GM19467 (cell line): Measurements from ENCODE around the gene RSPH6A.

Experiments used
- ATAC-seq: cut with Tn5 transposase; IDR thresholded peaks from one replicate; pipeline ENCODE4 v1.9.1; 2021; ENCODE audit warnings: mild to moderate bottlenecking, moderate library complexity; ENCODE audit not compliant: unreplicated experiment

RSPH6A gene

DNA sequence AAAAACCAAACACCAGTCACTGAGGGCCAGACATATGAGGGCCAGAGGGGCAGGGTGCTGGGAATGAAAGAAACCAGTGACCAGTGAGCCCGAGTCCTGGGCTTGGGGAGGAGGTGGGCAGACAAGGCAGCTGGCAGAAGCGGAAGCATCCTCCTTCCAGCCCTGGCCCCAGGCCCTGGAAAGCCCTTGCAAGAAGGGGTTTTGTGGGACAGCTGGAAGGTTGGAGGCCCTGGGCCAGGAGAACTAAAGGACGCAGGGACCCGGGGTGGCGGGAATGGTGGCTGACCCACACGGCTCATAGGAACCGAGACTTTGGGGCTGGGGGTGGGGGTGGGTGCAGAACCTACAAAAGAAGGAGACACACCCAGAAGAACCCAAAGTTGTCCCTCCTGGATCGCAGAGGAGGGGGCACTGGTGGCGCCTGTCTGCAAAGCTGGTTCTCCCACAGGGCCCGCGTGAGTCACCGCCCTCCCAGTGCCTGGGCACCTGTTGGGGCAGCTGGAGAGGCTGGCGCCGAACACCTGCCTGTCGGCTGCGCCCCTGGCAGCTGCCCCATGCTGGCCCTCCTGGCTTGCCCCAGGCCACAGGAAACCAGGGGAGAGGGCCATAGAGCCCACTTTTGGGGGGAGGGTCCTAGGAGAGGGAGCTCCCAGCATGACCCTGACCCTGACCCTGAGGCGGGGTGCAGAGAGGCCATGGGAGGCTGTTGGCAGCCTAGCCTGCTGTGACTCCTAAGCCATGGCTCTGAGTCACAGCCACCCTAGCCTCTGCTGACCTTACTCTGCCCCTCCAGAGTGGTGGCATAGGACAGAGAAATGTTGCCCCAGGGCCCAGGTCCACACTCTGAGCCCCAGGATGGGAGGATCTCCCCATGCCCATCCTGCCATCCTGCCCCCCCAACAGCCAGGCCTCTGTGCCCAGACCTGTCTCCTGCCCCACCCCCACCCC is 33.6 kb downstream of the RSPH6A start:
- ATAC-seq, result no peak

DNA sequence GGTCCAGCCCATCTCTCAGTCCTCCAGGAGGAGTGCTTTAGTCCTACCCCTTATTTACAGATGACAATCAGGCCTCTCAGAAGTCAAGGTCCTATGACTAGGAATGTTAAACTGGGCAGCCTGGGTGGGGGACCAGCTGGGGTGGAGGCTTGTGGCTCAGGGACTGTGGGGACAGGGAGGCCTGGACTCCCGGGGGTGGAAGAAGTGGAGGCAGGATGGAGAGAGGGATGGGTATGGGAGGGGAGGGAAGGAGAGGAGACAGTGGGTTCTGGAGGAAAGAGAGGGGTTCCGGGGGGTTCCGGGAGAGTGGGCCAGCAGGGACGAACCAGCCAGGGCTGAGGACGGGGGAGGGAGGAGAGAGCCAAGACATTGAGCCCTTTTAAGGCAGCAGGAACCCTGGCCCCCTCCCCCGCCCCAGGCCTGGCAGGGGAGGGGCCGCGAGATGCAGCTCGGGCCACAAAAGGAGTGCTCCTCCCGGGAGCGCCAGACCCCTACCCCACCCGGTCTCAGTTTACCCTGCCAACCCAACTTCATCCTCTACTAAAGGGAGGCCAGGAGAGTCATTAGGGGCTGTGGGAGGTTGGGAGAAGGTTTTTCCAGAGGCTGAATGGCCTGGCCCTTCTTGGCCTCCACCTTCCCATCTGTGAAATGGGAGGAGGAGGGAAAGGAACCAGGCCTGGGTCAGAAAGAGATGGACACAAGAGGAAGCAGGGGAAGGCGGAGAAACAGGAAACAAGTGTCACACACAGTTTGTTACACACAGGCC is 34.5 kb downstream of the RSPH6A start:
- ATAC-seq, result no peak

GRCh38 chr19:45780146-45780447 is 35.0 kb downstream of the RSPH6A start:
- no peak for ATAC-seq

- ATAC-seq, result peak; percentile 67
These were observed 35.6 kb downstream of the RSPH6A start for GRCh38 chr19:45779231-45780145.

GRCh38 chr19:45778010-45778661 is 37.0 kb downstream of the RSPH6A start:
- ATAC-seq, result no peak

DNA sequence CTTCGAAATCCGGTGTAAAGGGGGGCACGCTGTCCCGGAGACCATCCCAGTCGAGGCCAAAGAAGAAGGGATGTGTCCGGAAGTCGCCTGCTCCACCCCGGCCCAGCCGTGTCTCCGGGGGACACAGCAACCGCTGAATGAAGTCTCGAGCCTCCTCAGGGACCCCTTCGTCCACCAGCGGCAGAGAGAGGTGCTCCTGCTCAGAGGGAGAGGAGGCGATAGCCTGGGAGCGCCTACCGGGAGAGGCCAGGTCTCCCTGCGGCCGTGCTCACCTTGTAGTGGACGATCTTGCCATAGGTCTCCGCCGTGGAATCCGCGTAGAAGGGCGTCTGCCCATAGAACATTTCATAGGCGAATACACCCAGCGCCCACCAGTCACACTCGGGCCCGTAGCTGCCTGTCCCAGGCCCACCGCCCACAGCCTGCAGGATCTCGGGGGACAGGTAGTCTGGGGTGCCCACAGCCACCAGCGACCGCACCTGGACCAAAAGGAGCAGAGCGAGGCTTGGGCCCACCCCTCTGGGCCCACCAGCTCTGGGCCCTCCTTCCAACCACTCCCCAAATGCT is 37.6 kb downstream of the RSPH6A start:
- ATAC-seq, result no peak

- ATAC-seq, result no peak
These were observed 40.3 kb downstream of the RSPH6A start for GRCh38 chr19:45774765-45775164.

- ATAC-seq, result no peak
These were observed 41.7 kb downstream of the RSPH6A start for GRCh38 chr19:45773384-45773783.

- ATAC-seq, result no peak
These were observed 42.2 kb downstream of the RSPH6A start for GRCh38 chr19:45772912-45773311.

GRCh38 chr19:45772130-45772840 is 42.8 kb downstream of the RSPH6A start:
- ATAC-seq, result no peak

DNA sequence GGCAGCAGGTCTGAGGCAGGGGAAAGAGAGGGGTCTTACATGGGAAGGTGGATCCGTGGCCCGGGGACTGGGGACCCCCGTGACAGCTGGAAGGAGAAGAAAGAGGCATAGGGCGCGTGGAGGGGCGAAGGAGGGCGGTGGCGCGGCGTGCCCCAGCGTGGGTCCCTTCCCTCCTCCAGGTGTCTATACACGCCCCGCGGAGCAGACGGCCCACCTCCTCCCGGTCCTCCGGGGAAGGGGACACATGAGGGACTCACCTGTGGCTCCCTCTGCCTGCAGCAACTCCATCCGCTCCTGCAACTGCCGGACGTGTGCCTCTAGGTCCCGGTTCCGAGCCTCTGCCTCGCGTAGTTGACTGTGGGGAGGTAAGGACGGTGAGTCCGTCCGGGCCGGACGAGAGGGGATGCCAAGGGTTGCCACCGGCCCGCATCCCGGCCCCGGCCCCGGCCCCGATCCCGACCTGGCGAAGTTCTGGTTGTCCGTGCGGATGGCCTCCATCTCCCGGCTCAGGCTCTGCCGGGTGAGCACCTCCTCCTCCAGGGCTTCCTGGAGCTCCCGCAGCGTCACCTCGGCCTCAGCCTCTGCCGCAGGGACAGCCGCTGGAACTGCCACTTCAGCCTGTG is 43.7 kb downstream of the RSPH6A start:
- no peak for ATAC-seq

DNA sequence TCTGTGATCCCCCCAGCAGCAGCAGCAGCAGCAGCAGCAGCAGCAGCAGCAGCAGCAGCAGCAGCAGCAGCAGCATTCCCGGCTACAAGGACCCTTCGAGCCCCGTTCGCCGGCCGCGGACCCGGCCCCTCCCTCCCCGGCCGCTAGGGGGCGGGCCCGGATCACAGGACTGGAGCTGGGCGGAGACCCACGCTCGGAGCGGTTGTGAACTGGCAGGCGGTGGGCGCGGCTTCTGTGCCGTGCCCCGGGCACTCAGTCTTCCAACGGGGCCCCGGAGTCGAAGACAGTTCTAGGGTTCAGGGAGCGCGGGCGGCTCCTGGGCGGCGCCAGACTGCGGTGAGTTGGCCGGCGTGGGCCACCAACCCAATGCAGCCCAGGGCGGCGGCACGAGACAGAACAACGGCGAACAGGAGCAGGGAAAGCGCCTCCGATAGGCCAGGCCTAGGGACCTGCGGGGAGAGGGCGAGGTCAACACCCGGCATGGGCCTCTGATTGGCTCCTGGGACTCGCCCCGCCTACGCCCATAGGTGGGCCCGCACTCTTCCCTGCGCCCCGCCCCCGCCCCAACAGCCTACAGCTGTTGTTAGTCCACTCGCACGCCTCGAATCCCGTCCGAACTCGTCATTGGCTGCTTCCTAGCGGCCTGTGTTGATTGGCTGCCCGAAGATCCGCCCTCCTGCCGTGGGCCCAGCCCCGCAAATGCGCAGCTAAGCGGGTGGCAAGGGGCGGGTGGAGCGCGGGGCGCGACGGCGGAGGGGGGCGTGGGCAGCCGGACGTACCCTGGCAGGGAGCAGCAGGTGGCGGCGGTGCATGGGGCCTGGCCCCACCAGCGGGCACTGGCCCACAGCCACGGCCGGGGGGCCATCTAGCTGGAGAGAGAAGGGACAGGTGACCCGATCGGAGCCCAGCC is 44.7 kb downstream of the RSPH6A start:
- ATAC-seq, result peak; percentile 46

DNA sequence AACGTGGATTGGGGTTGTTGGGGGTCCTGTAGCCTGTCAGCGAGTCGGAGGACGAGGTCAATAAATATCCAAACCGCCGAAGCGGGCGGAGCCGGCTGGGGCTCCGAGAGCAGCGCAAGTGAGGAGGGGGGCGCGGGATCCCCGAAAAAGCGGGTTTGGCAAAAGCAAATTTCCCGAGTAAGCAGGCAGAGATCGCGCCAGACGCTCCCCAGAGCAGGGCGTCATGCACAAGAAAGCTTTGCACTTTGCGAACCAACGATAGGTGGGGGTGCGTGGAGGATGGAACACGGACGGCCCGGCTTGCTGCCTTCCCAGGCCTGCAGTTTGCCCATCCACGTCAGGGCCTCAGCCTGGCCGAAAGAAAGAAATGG is 45.3 kb downstream of the RSPH6A start:
- no peak for ATAC-seq

DNA sequence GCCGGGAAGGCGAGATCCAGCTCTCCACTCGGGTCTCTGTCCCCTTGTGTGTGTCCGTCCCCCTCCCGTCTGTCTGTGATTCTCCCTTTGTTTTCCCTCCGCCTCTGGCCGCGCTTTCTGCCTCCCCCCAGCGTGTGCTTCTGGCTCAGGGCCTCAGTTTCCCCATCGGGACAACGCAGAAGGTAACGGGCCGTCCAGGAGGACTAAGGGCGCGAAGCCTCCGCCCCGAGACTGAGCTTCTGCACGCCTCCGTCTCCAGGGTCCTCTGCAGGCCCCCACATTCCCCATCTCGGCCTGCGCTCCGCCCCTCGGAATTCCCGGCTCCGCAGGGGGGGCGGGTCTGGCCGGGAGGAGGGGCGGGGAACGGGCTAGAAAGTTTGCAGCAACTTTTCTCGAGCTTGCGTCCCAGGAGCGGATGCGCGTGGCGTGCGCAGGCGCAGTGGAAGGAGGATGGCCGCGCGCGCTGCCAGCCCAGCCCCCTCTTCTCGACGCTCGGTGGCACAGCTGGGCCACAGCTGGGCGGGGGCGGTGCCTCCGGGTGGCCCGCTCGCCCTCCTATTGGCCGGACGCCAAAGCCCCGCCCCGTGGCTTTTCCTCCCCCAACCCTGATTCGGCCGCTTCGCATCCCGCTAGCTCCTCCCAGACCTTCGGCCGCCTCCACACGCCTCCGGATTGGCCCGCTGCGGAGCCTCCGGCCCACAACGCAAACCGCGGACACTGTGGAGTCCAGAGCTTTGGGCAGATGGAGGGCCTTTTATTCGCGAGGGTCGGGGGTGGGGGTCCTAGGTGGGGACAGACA is 45.9 kb downstream of the RSPH6A start, which contains the start of gene SIX5:
Gene SIX5, minus strand, starts transcription at position 269 of the 799 bp plus-strand sequence. CDS start 408 bp downstream, outside the sequence.
- ATAC-seq, result peak; percentile 59

- no peak for ATAC-seq
These were observed 46.5 kb downstream of the RSPH6A start for GRCh38 chr19:45768655-45768983.

DNA sequence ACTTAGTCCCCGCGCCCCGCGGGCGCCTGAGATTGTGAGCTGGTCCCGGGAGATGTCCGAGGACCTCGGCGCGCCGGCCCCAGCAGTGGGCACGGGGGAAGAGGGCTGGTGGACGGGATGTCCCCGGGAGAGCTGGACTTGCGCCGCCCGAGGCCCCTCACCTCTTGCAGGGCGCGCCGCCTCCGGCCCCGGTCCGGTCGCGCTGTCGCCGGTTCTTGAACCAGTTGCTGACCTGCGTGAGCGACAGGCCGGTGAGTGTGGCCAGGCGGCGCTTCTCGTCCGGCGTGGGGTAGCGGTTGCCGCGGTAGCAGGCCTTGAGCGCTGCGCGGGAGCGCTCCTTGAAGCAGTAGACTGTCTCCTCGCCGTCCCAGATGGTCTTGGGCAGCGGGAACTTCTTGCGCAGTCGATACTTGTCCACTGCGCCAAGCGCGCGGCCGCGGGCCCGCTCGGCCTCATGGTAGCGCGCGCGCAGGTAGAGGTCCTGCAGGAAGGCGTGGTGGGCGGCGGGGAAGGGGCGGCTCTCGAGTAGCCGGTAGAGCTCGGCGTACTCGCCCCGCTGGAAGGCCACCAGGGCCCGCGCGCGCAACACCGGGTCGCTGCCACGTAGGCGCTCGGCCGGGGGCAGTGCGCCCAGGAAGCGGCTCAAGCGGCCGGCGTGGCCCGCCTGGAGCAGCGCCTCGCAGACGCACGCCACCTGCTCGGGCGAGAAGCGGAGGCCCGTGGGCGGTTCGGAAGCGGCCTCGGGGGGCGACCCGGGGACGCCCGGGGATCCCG is 47.0 kb downstream of the RSPH6A start:
- no peak for ATAC-seq
